DMS153 treated with DMSO at 0.1 percent for 48 hours (cell line): ENCODE data around the gene ADAMTS16.

ENCODE experiments used
- DNase-seq: peaks from one replicate; lab custom pipeline; 2025; ENCODE audit not compliant: unreplicated experiment; lab: John Stamatoyannopoulos, UW

The ADAMTS16 gene

DNA sequence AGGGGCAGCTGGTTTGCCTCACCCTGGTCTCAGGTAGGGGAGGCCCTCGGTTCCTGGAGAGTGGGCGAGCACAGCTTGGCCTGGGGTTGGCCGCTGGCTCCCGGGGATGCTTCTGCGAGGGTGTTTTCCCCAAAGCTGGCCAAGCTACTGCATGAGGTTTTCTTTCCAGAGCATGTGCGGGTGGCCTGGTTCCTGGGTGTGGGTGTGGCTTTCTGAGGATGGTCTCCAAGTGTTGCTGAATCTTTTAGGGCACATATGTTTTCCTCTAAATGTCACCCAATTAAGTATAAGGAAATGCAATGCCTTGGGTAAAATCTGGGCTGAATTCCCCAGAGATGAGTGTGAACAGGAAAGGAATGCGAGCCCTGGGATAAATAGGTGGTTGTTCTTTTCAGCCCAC, 166.6 kb downstream of the ADAMTS16 start:
- DNase-seq = no peak

DNA sequence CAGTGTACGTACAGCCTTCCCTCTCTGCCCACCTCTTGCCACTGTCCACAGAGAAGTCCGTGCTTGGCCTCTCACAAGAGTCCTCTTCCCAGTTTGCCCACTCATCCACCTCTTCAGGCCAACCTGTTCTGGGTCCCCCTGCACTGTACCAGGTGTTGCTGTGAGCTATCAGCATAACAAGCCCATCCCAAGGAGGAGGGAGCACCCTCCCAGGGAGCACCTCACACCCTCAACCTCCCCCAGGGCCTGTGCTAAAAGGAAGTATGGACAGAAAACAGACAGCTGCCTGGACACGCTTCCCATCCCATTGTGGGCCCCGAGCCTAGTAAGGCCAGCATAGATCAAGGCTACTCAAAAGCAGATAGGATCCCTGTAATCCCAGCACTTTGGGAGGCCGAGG, 168.2 kb downstream of the ADAMTS16 start:
- no peak for DNase-seq

DNA sequence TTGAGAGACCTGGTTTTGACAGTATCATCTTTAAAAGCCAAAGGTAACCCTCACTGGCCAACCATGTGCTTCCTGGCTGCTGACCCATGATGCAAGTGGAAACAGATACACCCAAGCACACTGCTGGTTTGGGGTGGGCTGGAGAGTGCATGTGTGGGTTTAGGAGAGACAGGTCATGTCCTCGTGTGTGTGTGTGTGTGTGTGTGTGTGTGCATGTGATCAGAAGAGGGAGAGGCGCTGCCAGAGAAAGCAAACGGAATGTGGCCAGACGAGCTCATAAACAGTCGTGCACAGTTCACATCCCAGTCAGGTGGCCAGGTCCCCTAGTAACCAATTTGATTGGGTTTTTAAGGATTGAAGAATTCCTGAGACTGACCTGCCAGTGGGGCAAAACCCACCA, 169.5 kb downstream of the ADAMTS16 start:
- DNase-seq = no peak

DNA sequence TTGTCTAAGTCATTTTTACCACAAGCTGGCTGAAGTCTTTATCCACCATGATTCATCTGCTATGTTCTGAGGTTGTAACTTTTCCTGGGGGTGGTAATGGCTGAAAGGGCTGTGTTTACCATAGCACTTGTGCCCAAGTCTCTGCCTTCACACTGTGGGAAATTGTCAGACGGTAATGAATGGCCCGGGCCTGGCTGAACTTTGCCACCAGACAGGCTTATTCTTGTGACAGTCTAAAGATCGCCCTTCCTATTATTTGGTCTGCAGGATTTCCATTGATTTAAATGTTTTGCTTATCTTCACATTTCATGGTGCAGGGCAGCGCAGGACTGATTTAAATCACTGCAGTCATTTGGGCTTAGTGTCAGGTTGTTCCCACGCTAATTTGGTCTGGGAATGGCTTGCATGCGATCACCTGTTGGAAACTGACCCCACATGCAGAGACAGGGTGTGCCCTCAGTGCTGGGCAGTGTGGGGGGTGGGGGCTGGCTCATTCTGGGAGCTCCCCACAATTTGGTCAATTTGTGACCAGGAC, 173.0 kb downstream of the ADAMTS16 start:
- no peak for DNase-seq

DNA sequence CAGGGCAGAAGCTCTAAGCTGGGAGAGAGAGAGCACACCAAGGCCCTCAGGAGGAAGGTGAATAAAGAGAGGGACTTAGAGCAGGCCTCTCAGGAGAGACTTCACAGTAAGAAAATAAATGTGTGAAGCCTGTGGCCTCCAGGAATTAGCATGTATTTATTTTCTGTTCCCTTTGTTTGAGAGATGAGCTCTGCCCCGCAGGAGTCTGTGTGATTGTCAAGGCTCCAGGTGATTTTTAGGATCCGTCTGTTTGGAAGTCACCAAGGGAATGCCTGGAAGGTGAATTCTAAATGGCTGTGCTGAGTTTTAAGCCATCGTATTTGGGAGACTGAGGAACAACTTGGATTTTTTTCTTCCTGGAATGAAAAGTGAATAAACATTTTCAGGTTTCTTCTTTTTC, 174.0 kb downstream of the ADAMTS16 start:
- DNase-seq = no peak

DNA sequence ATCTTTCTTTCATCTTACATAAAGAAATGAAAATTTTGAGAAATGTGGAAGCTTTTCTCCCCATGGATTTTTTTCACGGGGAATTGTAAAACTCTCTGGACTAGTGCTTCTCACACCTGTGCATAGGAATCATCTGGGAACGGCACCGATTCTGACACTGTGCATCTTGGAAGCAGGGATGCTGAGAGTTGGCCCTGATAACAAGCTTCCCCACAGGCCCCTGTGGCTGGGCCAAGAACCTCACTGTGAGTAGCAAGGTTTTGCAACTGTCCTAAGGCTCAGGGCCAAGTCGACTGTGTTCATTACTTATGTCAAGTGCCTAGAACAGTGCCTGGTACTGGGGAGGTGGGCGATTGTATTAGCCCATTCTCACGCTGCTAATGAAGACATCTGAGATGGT, 174.5 kb downstream of the ADAMTS16 start:
- DNase-seq = no peak

DNA sequence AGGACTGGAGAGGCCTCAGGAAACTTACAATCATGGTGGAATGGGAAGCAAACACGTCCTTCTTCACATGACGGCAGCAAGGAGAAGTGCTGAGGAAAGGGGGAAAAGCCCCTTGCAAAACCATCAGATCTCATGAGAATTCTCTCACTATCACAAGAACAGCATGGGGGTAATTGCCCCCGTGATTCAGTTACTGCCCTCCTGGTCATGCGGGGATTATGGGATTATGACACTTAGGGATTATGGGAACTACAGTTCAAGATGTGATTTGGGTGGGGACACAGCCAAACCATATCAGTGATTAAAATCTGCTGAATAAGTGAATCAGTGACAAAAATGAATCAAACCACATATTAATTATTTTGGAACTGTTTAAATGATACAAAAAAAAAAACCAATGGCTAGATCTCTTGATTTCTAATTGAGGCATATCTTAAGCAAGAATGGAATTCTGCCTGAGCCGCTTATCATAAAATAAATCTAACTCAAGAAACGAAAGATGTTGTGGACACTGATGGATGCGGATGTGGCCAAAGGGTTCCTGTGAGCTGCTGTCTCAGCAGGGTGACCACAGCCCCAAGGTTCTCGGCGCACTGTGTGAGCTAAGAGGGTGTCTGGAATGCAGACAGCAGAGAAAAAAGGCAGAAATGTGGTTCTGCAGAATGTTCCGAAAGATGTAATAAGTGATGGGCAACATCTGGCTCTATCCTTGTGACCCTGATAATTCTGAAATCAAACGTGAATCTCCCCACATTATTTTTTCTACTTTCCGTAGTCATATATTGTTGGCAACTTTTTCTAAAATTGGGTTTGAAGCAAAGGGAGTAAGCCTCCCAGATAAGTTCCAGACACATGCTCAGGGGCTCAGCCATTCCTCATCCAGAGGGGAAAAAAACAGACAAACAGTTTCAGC, 175.2 kb downstream of the ADAMTS16 start:
- no peak for DNase-seq

DNA sequence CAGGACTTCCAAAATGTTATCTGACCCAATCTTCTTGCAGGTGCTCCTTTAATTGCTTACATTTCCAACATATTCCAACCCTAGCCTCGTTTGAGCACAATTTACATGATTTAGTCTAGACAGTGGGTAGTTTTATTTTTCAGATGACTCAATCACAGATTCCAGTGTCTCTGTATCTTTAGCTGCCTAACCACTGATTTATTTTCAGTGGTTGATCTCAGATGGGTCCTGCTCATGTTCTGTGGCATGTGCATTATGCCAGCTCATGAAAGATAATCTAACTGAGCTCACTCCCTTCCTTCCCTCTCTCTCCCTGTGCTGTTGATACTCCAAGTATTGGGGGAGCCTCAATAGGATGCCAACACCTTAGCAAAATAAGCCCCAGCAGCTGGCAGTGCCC, 176.2 kb downstream of the ADAMTS16 start:
- DNase-seq = no peak

DNA sequence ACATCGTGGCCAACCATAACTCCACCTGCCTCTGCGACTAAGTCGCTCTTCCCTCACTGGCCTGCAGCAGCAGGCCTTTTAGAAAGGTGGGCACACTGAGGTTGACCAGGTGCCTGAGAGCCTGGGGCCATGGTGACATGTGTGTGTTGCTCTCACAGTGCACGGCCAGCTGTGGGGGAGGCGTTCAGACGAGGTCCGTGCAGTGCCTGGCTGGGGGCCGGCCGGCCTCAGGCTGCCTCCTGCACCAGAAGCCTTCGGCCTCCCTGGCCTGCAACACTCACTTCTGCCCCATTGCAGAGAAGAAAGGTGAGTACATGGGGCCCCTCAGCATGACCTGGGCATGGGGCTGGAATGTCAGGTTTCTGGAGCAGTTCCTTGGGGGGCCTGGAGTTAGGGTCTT, 177.8 kb downstream of the ADAMTS16 start:
- DNase-seq = no peak

DNA sequence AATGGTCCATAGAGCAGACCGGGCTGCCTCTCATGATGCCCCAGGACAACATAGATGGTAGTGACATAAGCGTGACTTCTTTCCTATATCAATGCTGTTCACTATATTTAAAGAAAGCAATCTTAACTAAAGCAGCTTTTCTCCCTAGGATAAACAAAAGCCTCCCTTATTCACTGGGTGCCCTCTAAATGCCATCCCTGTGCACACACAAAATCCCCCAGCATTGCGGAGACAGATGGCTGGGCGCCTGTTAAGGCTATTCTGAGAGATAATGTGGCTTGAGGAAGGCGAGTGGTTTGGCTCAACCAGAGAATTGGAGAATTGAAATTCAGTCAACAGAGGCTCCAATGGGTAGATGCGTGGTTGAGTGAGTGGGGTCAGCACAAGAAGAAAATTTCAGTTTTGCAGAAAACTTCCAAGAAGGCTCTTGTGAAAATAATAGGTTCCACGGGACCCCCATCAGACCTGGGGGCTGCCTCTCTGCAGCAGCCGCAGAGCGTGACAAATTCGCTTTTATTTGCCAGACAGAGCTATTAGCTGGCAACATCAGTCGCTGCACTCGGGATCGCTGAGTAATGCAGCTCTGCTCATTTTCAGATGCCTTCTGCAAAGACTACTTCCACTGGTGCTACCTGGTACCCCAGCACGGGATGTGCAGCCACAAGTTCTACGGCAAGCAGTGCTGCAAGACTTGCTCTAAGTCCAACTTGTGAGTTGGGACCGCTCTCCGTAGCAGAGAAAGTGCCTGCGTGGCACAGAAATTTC, 178.5 kb downstream of the ADAMTS16 start:
- no peak for DNase-seq

DNA sequence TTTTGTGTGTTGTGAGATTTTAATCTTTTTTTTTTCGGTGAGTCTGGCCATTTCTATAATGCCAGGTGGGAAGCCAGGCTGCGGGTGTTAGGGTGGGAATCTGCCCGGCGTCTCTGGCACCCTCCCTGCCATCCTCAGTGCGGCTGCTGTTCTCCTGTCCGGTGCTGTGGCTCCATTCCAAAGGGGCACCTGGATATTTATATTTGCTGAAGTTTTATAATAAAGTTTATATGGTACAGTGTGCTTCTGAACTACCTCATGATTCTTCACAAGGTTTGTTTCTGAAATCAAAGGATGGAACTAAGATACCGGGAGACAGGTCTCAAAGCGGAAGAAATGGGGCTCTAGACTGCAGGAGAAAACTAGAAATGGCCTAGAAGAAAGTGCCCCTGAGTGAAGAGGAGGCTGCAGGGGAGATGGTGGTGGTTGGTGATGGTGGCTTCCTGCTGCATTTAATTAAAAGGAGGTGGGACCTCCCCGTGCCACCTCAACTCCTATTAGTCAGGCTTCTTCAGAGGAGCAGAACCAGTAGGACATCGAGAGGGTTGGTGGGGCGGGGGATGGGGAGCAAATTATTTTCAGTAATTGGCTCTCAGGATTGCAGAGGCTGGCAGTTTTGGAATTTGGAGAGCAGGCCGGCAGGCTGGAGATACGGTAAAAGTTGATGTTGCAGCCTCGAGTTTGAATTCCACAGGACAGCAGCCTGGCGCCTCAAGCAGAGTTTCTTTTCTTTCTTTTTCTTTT, 180.1 kb downstream of the ADAMTS16 start:
- no peak for DNase-seq

DNA sequence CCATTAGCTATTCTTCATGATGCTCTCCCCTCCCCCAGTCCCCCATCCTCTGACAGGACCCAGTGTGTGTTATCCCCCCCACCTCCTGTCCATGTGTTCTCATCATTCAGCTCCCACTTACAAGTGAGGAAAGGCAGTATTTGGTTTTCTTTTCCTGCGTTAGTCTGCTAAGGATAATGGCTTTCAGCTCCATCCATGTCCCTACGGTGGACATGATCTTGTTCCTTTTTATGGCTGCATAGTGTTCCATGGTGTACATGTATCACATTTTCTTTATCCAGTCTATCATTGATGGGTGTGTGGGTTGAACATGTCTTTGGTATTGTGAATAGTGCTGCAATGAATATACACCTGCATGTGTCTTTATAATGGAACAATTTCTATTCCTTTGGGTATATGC, 181.0 kb downstream of the ADAMTS16 start:
- no peak for DNase-seq

DNA sequence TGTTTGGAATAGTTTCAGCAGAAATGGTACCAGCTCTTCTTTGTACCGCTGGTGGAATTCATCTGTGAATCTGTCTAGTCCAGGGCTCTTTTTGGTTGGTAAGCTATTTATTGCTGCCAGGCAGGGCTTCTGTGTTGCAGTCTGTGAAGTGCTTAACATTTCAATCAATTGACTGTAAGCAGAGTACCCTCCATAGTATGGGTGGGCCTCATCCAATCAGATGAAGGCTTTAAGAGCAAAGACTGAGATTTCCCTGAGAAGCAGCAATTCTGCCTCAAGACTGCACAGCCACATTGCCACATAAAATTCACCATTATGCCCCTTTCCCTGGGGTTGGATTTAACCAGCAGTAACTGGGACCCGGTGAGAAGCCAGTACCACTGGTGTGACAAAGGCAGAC, 183.4 kb downstream of the ADAMTS16 start:
- no peak for DNase-seq

DNA sequence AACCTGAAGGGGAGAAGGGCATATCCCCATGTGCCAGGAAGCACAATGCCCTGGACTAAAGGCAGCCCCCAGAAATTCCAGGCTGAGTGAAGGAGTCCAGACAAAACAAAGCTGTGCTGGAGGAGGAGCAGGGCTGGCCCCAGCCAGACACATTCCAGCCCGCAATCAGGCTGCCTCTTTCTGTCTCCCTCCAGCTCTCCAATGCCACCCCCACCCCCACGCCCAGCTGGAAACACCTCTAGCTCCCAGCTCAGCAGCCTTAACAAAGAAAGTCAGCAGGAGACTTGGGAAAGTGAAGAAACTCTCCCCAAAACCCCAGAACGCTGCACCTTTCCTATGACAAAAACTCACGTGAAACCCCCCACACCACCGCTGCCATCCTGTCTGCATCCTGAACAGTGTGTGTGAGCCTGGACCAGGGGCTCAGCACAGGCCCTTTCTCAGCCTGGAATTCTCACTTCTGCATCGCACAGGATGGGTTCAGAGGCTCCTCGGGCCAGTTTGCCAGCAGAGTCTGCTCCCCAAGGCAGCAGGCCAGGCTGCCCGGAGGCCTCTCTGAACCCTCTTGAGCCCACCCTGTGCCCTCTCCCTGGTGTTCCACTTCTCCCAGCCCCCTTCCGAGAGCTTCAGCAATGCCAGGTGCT, 186.1 kb downstream of the ADAMTS16 start:
- DNase-seq = no peak

DNA sequence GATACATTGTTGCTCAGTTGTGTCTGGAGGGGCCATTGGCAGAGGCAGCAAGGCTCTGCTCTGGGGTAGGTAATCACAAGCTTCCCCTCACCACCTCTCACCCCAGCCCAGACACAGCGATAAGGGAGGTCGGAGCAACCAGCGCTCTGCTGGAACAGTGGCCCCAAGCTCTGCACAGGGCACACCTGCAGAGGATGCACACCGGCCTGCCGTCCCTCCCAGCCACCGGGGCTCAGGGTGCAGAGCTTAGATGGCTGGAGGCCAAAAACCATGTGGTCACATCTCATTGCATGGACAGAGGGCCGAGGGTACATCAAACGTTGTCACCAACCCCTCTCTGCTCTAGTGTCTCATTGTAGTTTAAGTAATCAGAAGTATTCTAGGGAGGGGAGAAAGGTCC, 187.0 kb downstream of the ADAMTS16 start:
- no peak for DNase-seq

DNA sequence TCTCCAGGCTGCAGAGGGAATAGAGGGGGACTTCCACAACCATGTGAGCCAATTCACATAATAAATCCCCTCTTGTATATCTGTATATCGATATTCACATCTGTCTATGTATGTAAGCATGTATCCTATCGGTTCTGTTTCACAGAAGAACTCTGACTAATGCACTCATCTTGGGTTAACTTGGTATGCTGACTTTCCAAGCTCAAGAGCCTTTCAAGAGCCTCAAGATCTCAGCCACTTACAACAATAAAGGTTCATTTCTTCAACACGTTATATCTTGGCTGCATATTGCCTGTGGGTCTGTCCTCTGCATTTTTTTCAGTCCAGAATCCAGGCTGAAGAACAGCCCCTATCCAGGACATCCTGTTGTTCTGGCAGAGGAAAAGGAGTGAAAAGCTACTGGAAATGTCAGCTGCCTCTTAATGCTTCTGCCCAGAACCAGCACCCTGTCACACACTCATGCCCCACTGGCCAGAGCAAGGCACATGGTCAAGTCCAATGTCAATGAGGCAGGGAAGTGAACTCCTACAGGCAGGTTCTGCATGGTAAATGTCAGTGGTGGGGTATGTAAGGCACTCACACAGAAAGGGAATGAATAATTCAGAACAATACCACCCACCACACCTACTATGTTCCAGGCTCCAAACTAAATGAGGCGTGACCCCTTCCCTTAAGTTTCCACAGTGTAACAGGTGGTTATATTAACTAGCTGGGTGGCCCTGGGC, 190.8 kb downstream of the ADAMTS16 start:
- no peak for DNase-seq

DNA sequence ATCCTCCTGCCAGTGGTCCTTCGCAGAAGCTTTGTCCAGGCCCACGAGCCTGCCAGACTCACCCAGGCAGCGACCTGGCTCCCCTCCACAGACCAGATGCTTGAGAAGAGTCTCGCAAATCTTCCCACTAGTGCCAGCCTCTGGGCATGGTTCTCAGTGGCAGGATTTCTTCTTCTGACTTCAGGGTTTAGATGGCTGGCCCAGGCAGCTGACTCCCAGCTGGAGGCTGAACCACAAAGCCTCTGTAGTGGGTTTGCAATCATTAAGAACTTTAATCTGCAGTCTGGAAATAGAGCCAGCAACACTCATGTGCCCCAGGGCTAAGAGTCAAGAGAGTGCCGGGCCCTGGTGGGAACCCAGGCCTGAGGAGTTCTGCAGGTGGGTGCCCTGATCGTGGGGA, 191.7 kb downstream of the ADAMTS16 start:
- no peak for DNase-seq

DNA sequence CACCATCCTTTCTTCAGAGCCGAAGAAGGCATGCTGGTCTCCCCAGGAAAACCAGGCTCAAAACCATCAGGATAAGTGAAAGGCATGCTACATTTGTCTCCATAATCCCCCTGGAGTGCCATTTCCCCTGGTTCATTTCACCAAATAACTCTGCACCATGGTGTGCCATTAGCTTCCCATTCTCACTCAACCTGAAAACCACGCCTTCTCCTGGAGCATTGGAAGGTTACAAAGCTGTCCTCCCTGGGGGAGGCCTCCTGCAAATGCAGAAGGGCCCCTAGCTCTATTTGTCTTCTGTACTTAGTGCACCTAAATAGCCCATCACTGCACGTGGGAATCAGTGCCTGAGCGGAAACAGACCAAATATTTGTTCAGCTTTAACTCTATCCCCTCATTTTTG, 192.2 kb downstream of the ADAMTS16 start:
- DNase-seq = peak; percentile 15

DNA sequence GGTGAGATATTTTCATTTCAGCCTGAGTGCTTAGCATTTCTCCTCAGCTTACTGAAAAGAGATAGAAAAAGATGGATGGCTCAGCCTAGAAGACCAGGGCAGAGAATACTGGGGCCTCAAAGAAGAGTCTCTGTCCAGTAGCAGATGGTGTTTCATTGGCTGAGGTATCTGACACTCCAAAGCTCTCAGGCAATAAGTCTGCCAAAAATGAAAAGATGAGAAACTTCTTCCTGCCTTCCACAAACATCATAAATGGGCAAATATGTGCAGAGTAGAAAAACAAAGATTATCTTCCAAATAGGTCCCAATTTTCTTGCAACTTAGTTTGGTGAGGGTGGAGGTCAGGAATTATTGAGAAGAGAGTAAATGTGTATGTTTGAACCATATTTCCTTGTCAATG, 195.0 kb downstream of the ADAMTS16 start:
- no peak for DNase-seq

DNA sequence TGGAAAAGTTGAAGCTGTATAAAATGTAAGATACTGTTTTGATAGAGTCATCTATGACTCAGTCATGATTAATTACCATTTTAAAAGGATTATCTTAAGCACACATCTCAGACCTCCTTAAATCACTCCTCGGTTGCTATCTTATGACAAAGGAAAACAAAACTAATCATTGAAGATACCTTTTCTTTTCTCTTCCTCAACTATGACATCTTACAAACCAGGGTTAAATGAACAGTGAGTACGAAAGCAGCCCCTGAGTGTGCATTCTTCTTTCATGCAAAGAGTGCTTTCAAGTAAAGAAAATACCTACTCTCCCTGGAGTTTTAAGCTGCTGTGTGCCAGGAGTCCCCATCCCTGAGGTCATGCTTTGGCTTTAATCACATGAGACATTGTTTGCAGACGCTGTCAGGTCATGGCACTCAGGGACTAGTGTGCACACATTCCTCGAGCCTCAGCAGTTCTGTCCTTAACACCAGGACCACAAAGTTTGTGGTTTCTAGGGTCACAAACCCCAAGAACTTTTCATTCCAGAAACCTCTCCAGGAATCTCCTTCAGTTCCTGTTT, 195.7 kb downstream of the ADAMTS16 start:
- no peak for DNase-seq
